ENCODE data around the gene CSGALNACT2.
A peak's percentile ranks its signal among the peaks of the same experiment; 100 is the strongest.
"Not testable (repeated sequence)": the region's sequence is repeated elsewhere in the genome, so short reads cannot be mapped to it uniquely, and the experiment has no call there.

CSGALNACT2 gene

DNA sequence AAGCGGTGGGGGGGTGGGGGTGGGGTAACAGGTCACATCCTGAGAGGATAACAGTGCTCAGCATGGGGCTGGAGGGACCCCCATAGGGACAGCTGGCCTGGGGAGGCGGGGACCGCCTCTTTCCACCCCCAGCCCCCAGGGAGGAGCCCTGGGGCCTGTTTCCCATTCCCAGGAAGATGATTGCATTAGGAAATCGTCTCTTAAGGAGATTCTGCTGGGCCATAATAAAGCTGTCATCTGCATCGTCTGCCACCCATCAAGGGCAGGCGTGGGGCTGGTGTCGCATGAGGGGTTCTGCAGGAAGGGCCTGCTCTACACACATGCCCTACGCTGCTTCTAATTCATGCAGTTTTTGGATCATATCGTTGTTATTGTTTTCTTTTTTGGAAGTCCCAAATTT is 44.2 kb upstream of the CSGALNACT2 start:
- no peak for DNase-seq (ENCODE audit: low spot score)
- in situ Hi-C loops (cut with MboI; ENCODE audit: low sequenced_read_pairs, unreplicated experiment): no loop called here
- TF ChIP-seq, protein P1, sequence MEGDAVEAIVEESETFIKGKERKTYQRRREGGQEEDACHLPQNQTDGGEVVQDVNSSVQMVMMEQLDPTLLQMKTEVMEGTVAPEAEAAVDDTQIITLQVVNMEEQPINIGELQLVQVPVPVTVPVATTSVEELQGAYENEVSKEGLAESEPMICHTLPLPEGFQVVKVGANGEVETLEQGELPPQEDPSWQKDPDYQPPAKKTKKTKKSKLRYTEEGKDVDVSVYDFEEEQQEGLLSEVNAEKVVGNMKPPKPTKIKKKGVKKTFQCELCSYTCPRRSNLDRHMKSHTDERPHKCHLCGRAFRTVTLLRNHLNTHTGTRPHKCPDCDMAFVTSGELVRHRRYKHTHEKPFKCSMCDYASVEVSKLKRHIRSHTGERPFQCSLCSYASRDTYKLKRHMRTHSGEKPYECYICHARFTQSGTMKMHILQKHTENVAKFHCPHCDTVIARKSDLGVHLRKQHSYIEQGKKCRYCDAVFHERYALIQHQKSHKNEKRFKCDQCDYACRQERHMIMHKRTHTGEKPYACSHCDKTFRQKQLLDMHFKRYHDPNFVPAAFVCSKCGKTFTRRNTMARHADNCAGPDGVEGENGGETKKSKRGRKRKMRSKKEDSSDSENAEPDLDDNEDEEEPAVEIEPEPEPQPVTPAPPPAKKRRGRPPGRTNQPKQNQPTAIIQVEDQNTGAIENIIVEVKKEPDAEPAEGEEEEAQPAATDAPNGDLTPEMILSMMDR (IDR thresholded peaks at IDR 0.05; ENCODE audit: borderline replicate concordance, control extremely low read depth, extremely low read depth, insufficient read depth, missing control alignments): no peak

DNA sequence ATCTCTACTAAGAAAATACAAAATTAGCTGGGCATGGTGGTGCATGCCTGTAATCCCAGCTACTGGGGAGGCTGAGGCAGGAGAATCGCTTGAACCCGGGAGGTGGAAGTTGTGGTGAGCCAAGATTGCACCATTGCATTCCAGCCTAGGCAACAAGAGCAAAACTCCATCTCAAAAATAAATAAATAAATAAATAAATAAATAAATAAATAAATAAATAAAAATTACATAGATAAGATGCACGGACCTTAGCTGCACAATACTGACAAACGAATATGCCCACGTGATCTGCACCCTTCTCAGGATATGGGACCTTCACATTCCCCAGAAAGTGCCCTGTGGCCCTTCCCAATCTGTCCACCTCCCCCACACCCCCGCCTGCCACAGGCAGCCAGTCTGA is 38.9 kb upstream of the CSGALNACT2 start:
- DNase-seq (ENCODE audit: low spot score); in situ Hi-C loops (cut with MboI; ENCODE audit: low sequenced_read_pairs, unreplicated experiment): not testable (repeated sequence)

DNA sequence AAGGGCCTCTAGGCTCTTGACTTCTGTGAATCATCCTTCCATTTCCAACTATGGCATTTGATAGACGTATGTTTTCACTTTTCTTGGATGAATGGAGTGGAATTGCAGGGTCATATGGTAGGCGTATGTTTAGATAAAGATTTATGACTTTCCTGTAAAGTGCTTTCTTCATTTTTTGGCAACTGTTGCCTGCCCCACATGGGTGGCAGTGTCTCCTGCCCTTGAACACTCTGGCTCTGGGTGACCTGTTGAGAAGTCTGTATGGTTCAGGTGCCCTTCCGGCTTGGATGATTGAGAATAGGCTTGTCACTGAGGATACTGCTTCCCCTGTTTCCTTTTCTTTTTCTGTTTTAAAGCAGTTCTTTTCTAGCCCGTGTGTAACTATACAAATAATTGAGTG is 38.3 kb upstream of the CSGALNACT2 start:
- TF ChIP-seq, protein P1 (IDR thresholded peaks at IDR 0.05; ENCODE audit: borderline replicate concordance, control extremely low read depth, extremely low read depth, insufficient read depth, missing control alignments): no peak
- in situ Hi-C loops (cut with MboI; ENCODE audit: low sequenced_read_pairs, unreplicated experiment): no loop called here
- DNase-seq (ENCODE audit: low spot score): no peak

DNA sequence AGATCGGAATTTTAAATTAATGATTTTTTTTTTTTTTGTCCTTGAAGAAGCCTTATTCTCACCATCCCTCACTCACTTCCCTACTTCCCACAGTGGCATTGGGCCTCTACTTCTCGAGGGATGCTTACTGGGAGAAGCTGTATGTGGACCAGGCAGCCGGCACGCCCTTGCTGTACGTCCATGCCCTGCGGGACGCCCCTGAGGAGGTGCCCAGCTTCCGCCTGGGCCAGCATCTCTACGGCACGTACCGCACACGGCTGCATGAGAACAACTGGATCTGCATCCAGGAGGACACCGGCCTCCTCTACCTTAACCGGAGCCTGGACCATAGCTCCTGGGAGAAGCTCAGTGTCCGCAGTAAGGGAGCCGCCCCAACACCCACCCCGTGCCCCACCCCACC is 37.9 kb upstream of the CSGALNACT2 start:
- no peak for DNase-seq (ENCODE audit: low spot score)
- TF ChIP-seq, protein P1 (IDR thresholded peaks at IDR 0.05; ENCODE audit: borderline replicate concordance, control extremely low read depth, extremely low read depth, insufficient read depth, missing control alignments): no peak
- in situ Hi-C loops (cut with MboI; ENCODE audit: low sequenced_read_pairs, unreplicated experiment): no loop called here

DNA sequence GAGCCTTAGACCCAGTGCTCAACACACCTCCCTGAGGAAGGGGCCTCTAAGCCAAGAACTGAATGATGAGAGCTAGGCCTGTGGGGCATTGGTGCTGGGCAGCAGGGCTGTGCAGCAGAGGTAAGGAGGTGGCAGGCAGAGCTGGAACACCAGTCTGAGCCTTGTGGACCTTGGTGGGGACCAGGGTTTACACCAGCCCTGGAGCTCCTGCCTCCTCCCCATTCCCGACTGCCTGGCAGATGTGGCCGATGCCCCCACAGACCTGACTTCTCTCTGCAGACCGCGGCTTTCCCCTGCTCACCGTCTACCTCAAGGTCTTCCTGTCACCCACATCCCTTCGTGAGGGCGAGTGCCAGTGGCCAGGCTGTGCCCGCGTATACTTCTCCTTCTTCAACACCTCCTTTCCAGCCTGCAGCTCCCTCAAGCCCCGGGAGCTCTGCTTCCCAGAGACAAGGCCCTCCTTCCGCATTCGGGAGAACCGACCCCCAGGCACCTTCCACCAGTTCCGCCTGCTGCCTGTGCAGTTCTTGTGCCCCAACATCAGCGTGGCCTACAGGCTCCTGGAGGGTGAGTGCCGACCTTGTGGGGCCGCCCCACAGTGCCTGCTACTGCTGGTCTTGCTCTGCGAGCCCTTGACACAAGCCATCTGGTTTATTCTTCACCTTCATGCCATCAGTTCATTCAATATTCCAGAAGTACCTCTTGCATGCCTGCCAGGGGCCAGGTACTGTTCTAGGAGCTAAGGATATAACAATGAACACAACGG is 36.0 kb upstream of the CSGALNACT2 start:
- TF ChIP-seq, protein P1 (IDR thresholded peaks at IDR 0.05; ENCODE audit: borderline replicate concordance, control extremely low read depth, extremely low read depth, insufficient read depth, missing control alignments): no peak
- no peak for DNase-seq (ENCODE audit: low spot score)
- in situ Hi-C loops (cut with MboI; ENCODE audit: low sequenced_read_pairs, unreplicated experiment): no loop called here

DNA sequence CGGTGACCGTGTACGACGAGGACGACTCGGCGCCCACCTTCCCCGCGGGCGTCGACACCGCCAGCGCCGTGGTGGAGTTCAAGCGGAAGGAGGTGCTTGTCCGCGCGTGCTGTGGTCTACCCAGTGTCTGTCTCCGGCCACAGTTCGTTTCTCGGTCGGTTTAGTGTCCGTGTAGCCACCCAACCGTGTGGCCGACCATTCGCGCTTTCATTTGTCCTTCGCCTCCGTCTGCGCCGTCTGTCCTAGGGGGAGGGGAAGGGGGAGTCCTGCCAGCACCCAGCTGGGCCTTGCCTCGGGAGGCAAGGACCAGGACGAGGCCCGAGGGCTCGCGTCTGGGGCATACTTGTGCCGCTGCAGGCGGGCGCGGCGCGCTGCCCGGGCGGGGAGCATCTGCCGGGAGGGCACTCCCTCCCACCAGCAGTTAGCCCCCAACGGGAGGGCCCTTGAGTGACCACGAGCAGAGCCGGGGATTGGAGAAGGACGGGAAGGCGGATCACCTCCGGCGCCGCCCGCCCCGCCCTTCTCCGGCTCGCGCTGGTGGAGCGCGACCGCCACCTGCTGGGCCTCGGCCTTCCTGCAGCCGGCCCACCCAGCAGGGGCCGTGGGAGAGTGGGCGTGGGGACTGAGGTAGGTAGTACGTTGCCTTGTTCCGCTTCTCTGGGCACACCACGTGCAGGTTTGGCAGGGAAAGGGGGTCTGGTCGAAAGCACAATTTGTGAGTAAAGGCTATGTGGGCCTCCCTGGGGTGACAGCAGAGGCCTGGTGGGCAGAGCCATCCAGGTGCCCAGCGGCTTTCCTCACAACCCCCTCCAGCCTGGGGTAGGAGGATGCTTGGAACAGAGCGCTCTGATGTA is 32.9 kb upstream of the CSGALNACT2 start:
- TF ChIP-seq, protein P1 (IDR thresholded peaks at IDR 0.05; ENCODE audit: borderline replicate concordance, control extremely low read depth, extremely low read depth, insufficient read depth, missing control alignments): peak; percentile 99
- peak; percentile 92 for DNase-seq (ENCODE audit: low spot score)
- in situ Hi-C loops (cut with MboI; ENCODE audit: low sequenced_read_pairs, unreplicated experiment): no loop called here

DNA sequence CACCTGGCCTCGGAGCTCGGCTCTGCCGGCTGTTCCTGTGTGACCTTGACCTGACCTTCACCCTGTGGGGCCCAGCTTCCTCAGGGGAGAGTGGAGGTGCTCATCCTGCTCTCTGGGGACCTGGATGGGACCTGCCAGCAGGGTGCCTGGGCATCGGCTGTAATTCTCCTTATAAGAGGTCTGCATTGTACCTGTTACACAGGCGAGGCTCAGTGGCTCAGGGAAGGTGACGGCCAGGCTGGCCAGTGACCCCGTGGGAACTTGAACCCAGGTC is 32.4 kb upstream of the CSGALNACT2 start:
- in situ Hi-C loops (cut with MboI; ENCODE audit: low sequenced_read_pairs, unreplicated experiment): no loop called here

More for the DNA sequence above, 32.4 kb upstream of the CSGALNACT2 start:
- TF ChIP-seq, protein P1 (IDR thresholded peaks at IDR 0.05; ENCODE audit: borderline replicate concordance, control extremely low read depth, extremely low read depth, insufficient read depth, missing control alignments): no peak
- no peak for DNase-seq (ENCODE audit: low spot score)
